Measurements from ENCODE around the gene TMEM121. TPM values are rescaled to one million over a fixed set of nuclear protein-coding genes. Genes with fewer than 3 reads are reported as not detected.
"Not testable (repeated sequence)": the region's sequence is repeated elsewhere in the genome, so short reads cannot be mapped to it uniquely, and the experiment has no call there.

The TMEM121 gene
- total and polyA plus RNA-seq, 4 experiments from 2014 or later: 5.4 to 9.5 (median 6.4) TPM

- H3K9me3 ChIP-seq (ENCODE audit: control insufficient read depth in 1 of 2, low read length in 2 of 2): no peaks in the 10 kb centered on the region
- no peak for DNase-seq
- no peak overlapping the region for H3K4me3 Mint-ChIP-seq
- ChIA-PET CTCF (ENCODE audit: partially characterized antibody) (no interaction called here), POLR2A (ENCODE audit: partially characterized antibody) (no interaction called here)
- H3K4me1 ChIP-seq (ENCODE audit: insufficient read depth, low read length): no peaks in the 10 kb centered on the region
- no peaks in the 10 kb centered on the region for H3K36me3 Mint-ChIP-seq
- intact Hi-C loops (cut with micrococcal nuclease): no loop called here
- no peaks in the 10 kb centered on the region for H3K27me3 ChIP-seq (ENCODE audit: insufficient read depth, low read length)
- no peaks in the 10 kb centered on the region for H3K9me3 Mint-ChIP-seq
- peaks cover 0 to 5% (median 1%) of the 10 kb centered on the region in 4 donors for H3K4me1 Mint-ChIP-seq
- H3K36me3 ChIP-seq (ENCODE audit: insufficient read depth, low read length): no peaks in the 10 kb centered on the region
- peaks cover 0 to 3% of the 10 kb centered on the region in 2 donors for H3K27me3 Mint-ChIP-seq
- no peak overlapping the region for H3K27ac ChIP-seq (ENCODE audit: low read depth, low read length)
- peak overlapping the region in 2 of 7 donors; percentile 2 to 5 for H3K27ac Mint-ChIP-seq
- H3K4me3 ChIP-seq (ENCODE audit: low read length in 2 of 2): no peak overlapping the region
Measured at GRCh38 chr14:105568859-105569766, 42.7 kb downstream of the TMEM121 start.

DNA sequence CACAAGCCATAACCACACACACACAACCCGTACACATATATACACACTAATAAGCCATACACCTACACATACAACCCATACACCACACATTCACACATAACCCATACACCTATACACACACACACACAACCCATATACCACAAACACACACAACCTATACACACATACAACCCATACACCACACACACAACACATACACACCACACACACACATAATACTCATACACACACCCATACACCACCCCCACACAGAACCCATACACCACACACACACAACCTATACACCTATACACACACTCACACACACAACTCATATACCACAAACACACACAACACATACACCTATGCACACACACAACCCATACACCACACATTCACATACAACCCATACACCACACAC lies 44.1 kb downstream of the TMEM121 start:
- Histone ChIP-seq H3K36me3 (ENCODE audit: insufficient read depth, low read length) (no peaks in the 10 kb centered on the region), H3K27me3 (ENCODE audit: insufficient read depth, low read length) (no peaks in the 10 kb centered on the region), H3K4me3 (ENCODE audit: low read length in 2 of 2) (no peak overlapping the region), H3K9me3 (ENCODE audit: control insufficient read depth in 1 of 2, low read length in 2 of 2) (no peaks in the 10 kb centered on the region), H3K27ac (ENCODE audit: low read depth, low read length) (no peak overlapping the region), H3K4me1 (ENCODE audit: insufficient read depth, low read length) (no peaks in the 10 kb centered on the region)
- peak overlapping the region in 1 of 8 donors; percentile 41 for H3K4me3 Mint-ChIP-seq
- H3K9me3 Mint-ChIP-seq: no peaks in the 10 kb centered on the region
- H3K27me3 Mint-ChIP-seq: peaks cover 0 to 3% of the 10 kb centered on the region in 2 donors
- no peak for DNase-seq
- no peak overlapping the region for H3K27ac Mint-ChIP-seq
- peaks cover 0 to 2% (median 0%) of the 10 kb centered on the region in 4 donors for H3K4me1 Mint-ChIP-seq
- intact Hi-C loops (cut with micrococcal nuclease): no loop called here
- POLR2A ChIA-PET (ENCODE audit: partially characterized antibody): no interaction called here
- CTCF ChIA-PET (ENCODE audit: partially characterized antibody): no interaction called here
- H3K36me3 Mint-ChIP-seq: no peaks in the 10 kb centered on the region

GRCh38 chr14:105571181-105571951 lies 45.0 kb downstream of the TMEM121 start:
- H3K4me3 ChIP-seq (ENCODE audit: low read length in 2 of 2); H3K4me1 ChIP-seq (ENCODE audit: insufficient read depth, low read length); intact Hi-C loops (cut with micrococcal nuclease); DNase-seq; POLR2A ChIA-PET (ENCODE audit: partially characterized antibody); H3K4me1 Mint-ChIP-seq; H3K9me3 ChIP-seq (ENCODE audit: control insufficient read depth in 1 of 2, low read length in 2 of 2); H3K27me3 ChIP-seq (ENCODE audit: insufficient read depth, low read length); H3K36me3 ChIP-seq (ENCODE audit: insufficient read depth, low read length); CTCF ChIA-PET (ENCODE audit: partially characterized antibody); H3K36me3 Mint-ChIP-seq; H3K9me3 Mint-ChIP-seq; H3K4me3 Mint-ChIP-seq; H3K27me3 Mint-ChIP-seq; H3K27ac Mint-ChIP-seq; H3K27ac ChIP-seq (ENCODE audit: low read depth, low read length): not testable (repeated sequence)

GRCh38 chr14:105572063-105572462 lies 45.7 kb downstream of the TMEM121 start:
- H3K9me3 ChIP-seq (ENCODE audit: control insufficient read depth in 1 of 2, low read length in 2 of 2); H3K27ac Mint-ChIP-seq; H3K4me3 ChIP-seq (ENCODE audit: low read length in 2 of 2); POLR2A ChIA-PET (ENCODE audit: partially characterized antibody); H3K9me3 Mint-ChIP-seq; intact Hi-C loops (cut with micrococcal nuclease); DNase-seq; H3K27ac ChIP-seq (ENCODE audit: low read depth, low read length); H3K36me3 ChIP-seq (ENCODE audit: insufficient read depth, low read length); H3K27me3 ChIP-seq (ENCODE audit: insufficient read depth, low read length); H3K4me1 Mint-ChIP-seq; H3K4me1 ChIP-seq (ENCODE audit: insufficient read depth, low read length); H3K4me3 Mint-ChIP-seq; CTCF ChIA-PET (ENCODE audit: partially characterized antibody); H3K36me3 Mint-ChIP-seq: not testable (repeated sequence)
- H3K27me3 Mint-ChIP-seq: peaks cover 8 to 12% of the 10 kb centered on the region in 2 donors

DNA sequence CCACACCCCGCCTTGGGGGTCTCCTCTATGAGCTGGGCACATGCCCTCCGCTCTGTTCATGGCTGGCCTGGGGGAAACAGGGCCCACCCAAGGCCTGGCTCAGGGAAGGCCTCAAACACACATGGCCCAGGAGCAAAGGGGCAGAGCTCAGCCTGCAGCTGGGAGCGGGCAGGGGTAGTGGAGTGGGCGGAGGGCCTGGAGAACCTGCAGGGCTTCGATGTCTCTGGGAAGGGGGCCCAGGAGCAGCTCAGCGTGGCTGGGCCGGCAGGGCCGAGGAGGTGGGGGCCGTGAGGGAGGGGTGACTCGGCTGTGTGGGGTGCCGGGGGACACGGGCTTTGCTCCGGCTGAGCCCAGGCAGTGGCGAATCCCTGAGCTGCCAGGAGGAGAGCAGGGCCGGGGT lies 47.5 kb downstream of the TMEM121 start:
- H3K27ac ChIP-seq (ENCODE audit: low read depth, low read length); H3K27me3 ChIP-seq (ENCODE audit: insufficient read depth, low read length); H3K36me3 ChIP-seq (ENCODE audit: insufficient read depth, low read length); POLR2A ChIA-PET (ENCODE audit: partially characterized antibody); H3K9me3 Mint-ChIP-seq; H3K36me3 Mint-ChIP-seq; DNase-seq; H3K4me1 Mint-ChIP-seq; H3K27ac Mint-ChIP-seq; H3K9me3 ChIP-seq (ENCODE audit: control insufficient read depth in 1 of 2, low read length in 2 of 2); H3K4me3 Mint-ChIP-seq; H3K4me3 ChIP-seq (ENCODE audit: low read length in 2 of 2); H3K4me1 ChIP-seq (ENCODE audit: insufficient read depth, low read length); intact Hi-C loops (cut with micrococcal nuclease); CTCF ChIA-PET (ENCODE audit: partially characterized antibody): not testable (repeated sequence)
- H3K27me3 Mint-ChIP-seq: peaks cover 9 to 13% of the 10 kb centered on the region in 2 donors

- H3K9me3 Mint-ChIP-seq; H3K4me3 ChIP-seq (ENCODE audit: low read length in 2 of 2); H3K4me1 ChIP-seq (ENCODE audit: insufficient read depth, low read length); H3K27ac Mint-ChIP-seq; H3K36me3 ChIP-seq (ENCODE audit: insufficient read depth, low read length); POLR2A ChIA-PET (ENCODE audit: partially characterized antibody); H3K27me3 ChIP-seq (ENCODE audit: insufficient read depth, low read length); intact Hi-C loops (cut with micrococcal nuclease); H3K9me3 ChIP-seq (ENCODE audit: control insufficient read depth in 1 of 2, low read length in 2 of 2); H3K4me1 Mint-ChIP-seq; H3K36me3 Mint-ChIP-seq; CTCF ChIA-PET (ENCODE audit: partially characterized antibody); H3K27ac ChIP-seq (ENCODE audit: low read depth, low read length); DNase-seq; H3K4me3 Mint-ChIP-seq: not testable (repeated sequence)
- H3K27me3 Mint-ChIP-seq: peaks cover 9 to 13% of the 10 kb centered on the region in 2 donors
Measured at GRCh38 chr14:105574411-105574810, 48.0 kb downstream of the TMEM121 start.

DNA sequence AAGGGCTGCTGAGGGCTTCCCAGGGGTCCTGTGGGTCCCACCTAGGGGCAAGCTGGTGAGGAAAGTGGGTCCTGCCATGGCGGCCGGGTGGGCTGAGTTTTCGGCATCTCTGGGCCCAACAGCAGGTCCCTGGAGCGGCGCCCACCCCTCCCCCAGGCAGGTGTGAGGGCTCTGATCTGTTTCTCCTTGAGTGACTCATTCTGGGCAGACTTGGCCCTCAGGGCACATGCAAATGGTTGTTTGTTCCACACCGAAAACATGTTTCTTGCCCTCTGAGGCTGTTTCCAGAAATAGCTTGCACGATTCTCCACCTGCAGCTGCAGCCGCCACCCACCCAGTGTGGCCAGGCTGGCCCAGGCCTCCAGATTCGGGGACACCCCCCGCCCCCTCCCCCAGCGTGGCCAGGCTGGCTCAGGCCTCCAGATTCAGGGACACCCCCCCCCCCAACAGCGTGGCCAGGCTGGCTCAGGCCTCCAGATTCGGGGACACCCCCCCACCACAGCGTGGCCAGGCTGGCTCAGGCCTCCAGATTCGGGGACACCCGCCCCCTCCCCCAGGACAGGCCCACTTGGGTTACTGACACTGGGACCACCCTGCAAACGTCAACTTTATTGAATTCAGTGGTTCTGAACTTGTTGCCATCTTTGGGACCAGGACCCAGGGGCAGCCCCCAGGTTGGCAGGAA lies 48.8 kb downstream of the TMEM121 start:
- DNase-seq; H3K36me3 ChIP-seq (ENCODE audit: insufficient read depth, low read length); H3K4me1 Mint-ChIP-seq; H3K4me1 ChIP-seq (ENCODE audit: insufficient read depth, low read length); H3K4me3 Mint-ChIP-seq; H3K9me3 Mint-ChIP-seq; H3K27ac ChIP-seq (ENCODE audit: low read depth, low read length); intact Hi-C loops (cut with micrococcal nuclease); POLR2A ChIA-PET (ENCODE audit: partially characterized antibody); H3K27me3 ChIP-seq (ENCODE audit: insufficient read depth, low read length); H3K4me3 ChIP-seq (ENCODE audit: low read length in 2 of 2); H3K27ac Mint-ChIP-seq; H3K36me3 Mint-ChIP-seq; CTCF ChIA-PET (ENCODE audit: partially characterized antibody); H3K9me3 ChIP-seq (ENCODE audit: control insufficient read depth in 1 of 2, low read length in 2 of 2): not testable (repeated sequence)
- peaks cover 9 to 13% of the 10 kb centered on the region in 2 donors for H3K27me3 Mint-ChIP-seq
